H9 (cell line): ENCODE results near the gene OST4. TPM values are rescaled to one million over a fixed set of nuclear protein-coding genes. Genes with fewer than 3 reads are reported as not detected.

ENCODE experiments used
- DNase-seq: peaks from one replicate; pipeline ENCODE4 v3.0.0-alpha.2; 2017
- H2AFZ ChIP-seq: one replicate; pipeline ENCODE4 v1.6.1; 2013; ENCODE audit warnings: mild to moderate bottlenecking, low read length, control low read depth, moderate library complexity
- H2AK5ac ChIP-seq: 2 replicates; pipeline ENCODE4 v1.6.1; 2013; ENCODE audit warnings: low read length, control low read depth, mixed read lengths; ENCODE audit not compliant: insufficient read length
- H2BK120ac ChIP-seq: one replicate; pipeline ENCODE4 v1.6.1; 2013; ENCODE audit warnings: low read depth, mild to moderate bottlenecking, low read length, control low read depth, inconsistent platforms; ENCODE audit not compliant: poor library complexity, severe bottlenecking
- H2BK12ac ChIP-seq: 2 replicates; pipeline ENCODE4 v1.6.1; 2013; ENCODE audit warnings: low read length, control low read depth, mixed read lengths, low read depth; ENCODE audit not compliant: insufficient read length
- H2BK15ac ChIP-seq: 2 replicates; pipeline ENCODE4 v1.6.1; 2013; ENCODE audit warnings: low read depth, low read length, control low read depth
- H2BK20ac ChIP-seq: one replicate; pipeline ENCODE4 v1.6.1; 2013; ENCODE audit warnings: low read depth, mild to moderate bottlenecking, low read length, control low read depth, inconsistent platforms; ENCODE audit not compliant: poor library complexity, severe bottlenecking
- H2BK5ac ChIP-seq: 2 replicates; pipeline ENCODE4 v1.6.1; 2013; ENCODE audit warnings: low read length, control low read depth, mixed read lengths; ENCODE audit not compliant: insufficient read length
- H3K14ac ChIP-seq: 2 replicates; pipeline ENCODE4 v1.6.1; 2013; ENCODE audit warnings: low read length, control low read depth; ENCODE audit not compliant: insufficient read depth
- H3K18ac ChIP-seq: 2 replicates; pipeline ENCODE4 v1.6.1; 2013; ENCODE audit warnings: low read depth, mild to moderate bottlenecking, mixed read lengths, low read length, control low read depth; ENCODE audit not compliant: insufficient read length
- H3K23ac ChIP-seq: 2 replicates; pipeline ENCODE4 v1.6.1; 2013; ENCODE audit warnings: low read length, control low read depth, mixed read lengths, low read depth; ENCODE audit not compliant: insufficient read length
- H3K23me2 ChIP-seq: 2 replicates; pipeline ENCODE4 v1.6.1; 2013; ENCODE audit warnings: low read depth, mild to moderate bottlenecking, mixed read lengths, low read length, control low read depth; ENCODE audit not compliant: insufficient read length, poor library complexity, severe bottlenecking
- H3K27ac ChIP-seq: 2 replicates; pipeline ENCODE4 v1.5.1; 2013; ENCODE audit warnings: low read length, control low read depth, mixed read lengths, low read depth; ENCODE audit not compliant: insufficient read length
- H3K27me3 ChIP-seq: 2 replicates; pipeline ENCODE4 v1.6.1; 2013; ENCODE audit warnings: low read length, control low read depth, inconsistent platforms; ENCODE audit not compliant: insufficient read depth
- H3K4ac ChIP-seq: 2 replicates; pipeline ENCODE4 v1.6.1; 2013; ENCODE audit warnings: low read depth, mild to moderate bottlenecking, control low read depth, inconsistent platforms, low read length, moderate library complexity
- H3K4me1 ChIP-seq: 2 replicates; pipeline ENCODE4 v1.6.1; 2013; ENCODE audit warnings: low read length, control low read depth, inconsistent platforms; ENCODE audit not compliant: insufficient read depth
- H3K4me2 ChIP-seq: 2 replicates; pipeline ENCODE4 v1.6.1; 2013; ENCODE audit warnings: low read length, control low read depth, mixed read lengths; ENCODE audit not compliant: insufficient read length, insufficient read depth
- H3K56ac ChIP-seq: 2 replicates; pipeline ENCODE4 v1.6.1; 2013; ENCODE audit warnings: low read depth, mild to moderate bottlenecking, mixed read lengths, low read length, control low read depth; ENCODE audit not compliant: insufficient read length
- H3K79me1 ChIP-seq: 2 replicates; pipeline ENCODE4 v1.6.1; 2013; ENCODE audit warnings: low read depth, mild to moderate bottlenecking, moderate library complexity, low read length, control low read depth, inconsistent platforms; ENCODE audit not compliant: insufficient read depth, poor library complexity, severe bottlenecking
- H3K79me2 ChIP-seq: 2 replicates; pipeline ENCODE4 v1.6.1; 2013; ENCODE audit warnings: low read length, control low read depth, inconsistent platforms; ENCODE audit not compliant: insufficient read depth
- H3K9ac ChIP-seq: 2 replicates; pipeline ENCODE4 v1.6.1; 2013; ENCODE audit warnings: low read length, control low read depth, mixed read lengths; ENCODE audit not compliant: insufficient read length; ENCODE audit errors: extremely low read depth
- H3K9me3 ChIP-seq: one replicate; pipeline ENCODE4 v1.6.1; 2013; ENCODE audit warnings: low read depth, low read length, inconsistent platforms; ENCODE audit not compliant: control insufficient read depth
- H3T11ph ChIP-seq: one replicate; pipeline ENCODE4 v1.6.1; 2013; ENCODE audit warnings: mild to moderate bottlenecking, low read length, control low read depth, inconsistent platforms
- H4K20me1 ChIP-seq: one replicate; pipeline ENCODE4 v1.6.1; 2013; ENCODE audit not compliant: control insufficient read depth, insufficient read length, insufficient read depth
- H4K5ac ChIP-seq: 2 replicates; pipeline ENCODE4 v1.6.1; 2013; ENCODE audit warnings: low read depth, mild to moderate bottlenecking, mixed read lengths, low read length, control low read depth; ENCODE audit not compliant: insufficient read length
- H4K8ac ChIP-seq: replicated peaks from 2 replicates; pipeline ENCODE4 v1.6.1; 2013; ENCODE audit warnings: low read length, control low read depth, mixed read lengths, low read depth; ENCODE audit not compliant: insufficient read length
- H4K91ac ChIP-seq: 2 replicates; pipeline ENCODE4 v1.6.1; 2013; ENCODE audit warnings: low read depth, mild to moderate bottlenecking, moderate library complexity, mixed read lengths, low read length, control low read depth; ENCODE audit not compliant: insufficient read length
- H3K27ac Mint-ChIP-seq, 3 experiments: 2 replicates in 2 of 3; 3 replicates in 1 of 3; pipeline ENCODE4 v1.8.0; 2020 to 2021; ENCODE audit warnings: mixed read lengths in 3 of 3, mild to moderate bottlenecking in 1 of 3, moderate library complexity in 1 of 3
- H3K27me3 Mint-ChIP-seq: 2 replicates; pipeline ENCODE4 v1.8.0; 2021; ENCODE audit warnings: low read depth, mild to moderate bottlenecking, moderate library complexity, mixed read lengths
- H3K36me3 Mint-ChIP-seq, 3 experiments: 2 replicates in 2 of 3; 3 replicates in 1 of 3; pipeline ENCODE4 v1.8.0; 2020 to 2021; ENCODE audit warnings: low read depth in 3 of 3, mixed read lengths in 3 of 3; ENCODE audit not compliant: insufficient read depth in 1 of 3
- H3K4me1 Mint-ChIP-seq, 2 experiments: 2 replicates each; pipeline ENCODE4 v1.8.0; 2020; ENCODE audit warnings: mixed read lengths in 2 of 2
- H3K4me3 Mint-ChIP-seq, 2 experiments: 2 replicates in 1 of 2; 3 replicates in 1 of 2; pipeline ENCODE4 v1.8.0; 2020 to 2021; ENCODE audit warnings: mild to moderate bottlenecking in 2 of 2, mixed read lengths in 2 of 2, moderate library complexity in 1 of 2
- H3K9me3 Mint-ChIP-seq, 2 experiments: 2 replicates in 1 of 2; 3 replicates in 1 of 2; pipeline ENCODE4 v1.8.0; 2020; ENCODE audit warnings: mild to moderate bottlenecking in 2 of 2, mixed read lengths in 2 of 2, moderate library complexity in 1 of 2
- WGBS: extraction: QIAGEN DNeasy Blood & Tissue Kit; methylation state at CpG from one replicate; pipeline ENCODE4 v1.1.7; 2013; ENCODE audit warnings: missing lambda C conversion rate, low lambda C conversion rate, mixed read lengths; ENCODE audit not compliant: insufficient read length; ENCODE audit errors: extremely low coverage; 5-methylcytosine and 5-hydroxymethylcytosine counted together
- total RNA-seq: library from RNA; stranded (reverse); gene quantifications from 2 replicates; pipeline ENCODE4 v1.2.1, GENCODE V29; 2021
- TF ChIP-seq, protein P1 (sequence below): fragments of 200-600 bp; sonication (generic); conservative IDR thresholded peaks from 3 replicates; pipeline ENCODE4 v1.8.0; 2021; ENCODE audit warnings: antibody characterized with exemption, mild to moderate bottlenecking

Gene OST4
- total RNA-seq, 1 experiment from 2014 or later: 215 TPM

- H3K27me3 Mint-ChIP-seq: no peaks in the 10 kb centered on the region; the same call in 1 of the 2 replicates
- Histone ChIP-seq H4K20me1 (peaks cover 3% of the 10 kb centered on the region), H4K5ac (no peak overlapping the region), H3K14ac (no peak overlapping the region), H4K91ac (no peak overlapping the region), H2AFZ (no peak overlapping the region), H3K27me3 (no peaks in the 10 kb centered on the region), H3K4me2 (no peak overlapping the region), H2BK120ac (no peak overlapping the region), H3K56ac (no peak overlapping the region), H2BK5ac (no peak overlapping the region), H3K79me1 (no peaks in the 10 kb centered on the region), H3T11ph (no peak overlapping the region), H3K23me2 (no peaks in the 10 kb centered on the region), H3K4ac (no peak overlapping the region), H3K9me3 (no peaks in the 10 kb centered on the region), H3K27ac (no peak overlapping the region), H3K4me1 (no peaks in the 10 kb centered on the region), H3K23ac (no peak overlapping the region), H4K8ac (no peak overlapping the region), H2AK5ac (no peak overlapping the region), H3K18ac (no peak overlapping the region), H2BK20ac (no peak overlapping the region), H2BK15ac (no peak overlapping the region), H3K79me2 (no peaks in the 10 kb centered on the region), H2BK12ac (no peak overlapping the region), H3K9ac (no peak overlapping the region)
- no peak for DNase-seq
- peak overlapping the region in 1 of 3 experiments; percentile 58; a peak in 1 of 7 replicates for H3K27ac Mint-ChIP-seq
- H3K9me3 Mint-ChIP-seq: no peaks in the 10 kb centered on the region; a peak in 1 of 5 replicates
- H3K4me3 Mint-ChIP-seq: no peak overlapping the region
- WGBS: no CpG with 5 or more reads among the region's 10 CpGs
- H3K4me1 Mint-ChIP-seq: peaks cover 6% of the 10 kb centered on the region in 2 experiments
- TF ChIP-seq, protein P1, sequence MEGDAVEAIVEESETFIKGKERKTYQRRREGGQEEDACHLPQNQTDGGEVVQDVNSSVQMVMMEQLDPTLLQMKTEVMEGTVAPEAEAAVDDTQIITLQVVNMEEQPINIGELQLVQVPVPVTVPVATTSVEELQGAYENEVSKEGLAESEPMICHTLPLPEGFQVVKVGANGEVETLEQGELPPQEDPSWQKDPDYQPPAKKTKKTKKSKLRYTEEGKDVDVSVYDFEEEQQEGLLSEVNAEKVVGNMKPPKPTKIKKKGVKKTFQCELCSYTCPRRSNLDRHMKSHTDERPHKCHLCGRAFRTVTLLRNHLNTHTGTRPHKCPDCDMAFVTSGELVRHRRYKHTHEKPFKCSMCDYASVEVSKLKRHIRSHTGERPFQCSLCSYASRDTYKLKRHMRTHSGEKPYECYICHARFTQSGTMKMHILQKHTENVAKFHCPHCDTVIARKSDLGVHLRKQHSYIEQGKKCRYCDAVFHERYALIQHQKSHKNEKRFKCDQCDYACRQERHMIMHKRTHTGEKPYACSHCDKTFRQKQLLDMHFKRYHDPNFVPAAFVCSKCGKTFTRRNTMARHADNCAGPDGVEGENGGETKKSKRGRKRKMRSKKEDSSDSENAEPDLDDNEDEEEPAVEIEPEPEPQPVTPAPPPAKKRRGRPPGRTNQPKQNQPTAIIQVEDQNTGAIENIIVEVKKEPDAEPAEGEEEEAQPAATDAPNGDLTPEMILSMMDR: no peak
- H3K36me3 Mint-ChIP-seq: no peaks in the 10 kb centered on the region
These were observed 21.4 kb upstream of the OST4 start for GRCh38 chr2:27092696-27093429.
